Muscle layer of colon (tissue), 2 donors: ENCODE data around the gene RP9.

Source experiments
- H3K27ac ChIP-seq: one replicate; pipeline ENCODE4 v1.7.0; 2013; ENCODE audit warnings: low read depth, mild to moderate bottlenecking, low read length, moderate library complexity
- H3K27me3 ChIP-seq, 2 donors: one replicate each; pipeline ENCODE4 v1.7.0; 2013; ENCODE audit warnings: low read length in 2 of 2, mild to moderate bottlenecking in 2 of 2; ENCODE audit not compliant: insufficient read depth in 2 of 2, control insufficient read depth in 1 of 2
- H3K36me3 ChIP-seq: one replicate; pipeline ENCODE4 v1.7.0; 2013; ENCODE audit warnings: mild to moderate bottlenecking, low read length; ENCODE audit not compliant: insufficient read depth
- H3K4me1 ChIP-seq: one replicate; pipeline ENCODE4 v1.7.0; 2013; ENCODE audit warnings: mild to moderate bottlenecking, low read length; ENCODE audit not compliant: insufficient read depth
- H3K4me3 ChIP-seq, 2 donors: one replicate each; pipeline ENCODE4 v1.7.0; 2013; ENCODE audit warnings: low read length in 2 of 2, low read depth in 1 of 2, mild to moderate bottlenecking in 1 of 2, moderate library complexity in 1 of 2
- H3K9ac ChIP-seq: one replicate; pipeline ENCODE4 v1.7.0; 2013; ENCODE audit warnings: low read length
- H3K9me3 ChIP-seq: one replicate; pipeline ENCODE4 v1.7.0; 2013; ENCODE audit warnings: mild to moderate bottlenecking, low read length
- donor health status: abdominal sarcoma.
- donor health status: Adenocarcinoma of cecum.

Gene RP9

GRCh38 chr7:33076737-33077136 lies 32.5 kb downstream of the RP9 start:
- no peak overlapping the region for H3K4me3 ChIP-seq
- no peaks in the 10 kb centered on the region for H3K27me3 ChIP-seq
- no peak overlapping the region for H3K27ac ChIP-seq
- no peaks in the 10 kb centered on the region for H3K9me3 ChIP-seq
- no peak overlapping the region for H3K9ac ChIP-seq
- H3K4me1 ChIP-seq = peaks cover 13% of the 10 kb centered on the region
- H3K36me3 ChIP-seq = no peaks in the 10 kb centered on the region

GRCh38 chr7:33075818-33076518 lies 33.2 kb downstream of the RP9 start:
- H3K4me3 ChIP-seq = no peak overlapping the region
- H3K27me3 ChIP-seq = no peaks in the 10 kb centered on the region

GRCh38 chr7:33073243-33073642 lies 36.0 kb downstream of the RP9 start:
- no peaks in the 10 kb centered on the region for H3K27me3 ChIP-seq
- no peak overlapping the region for H3K4me3 ChIP-seq
- no peaks in the 10 kb centered on the region for H3K36me3 ChIP-seq
- H3K9me3 ChIP-seq = no peaks in the 10 kb centered on the region
- no peak overlapping the region for H3K9ac ChIP-seq
- no peak overlapping the region for H3K27ac ChIP-seq
- H3K4me1 ChIP-seq = peaks cover 13% of the 10 kb centered on the region

More at GRCh38 chr7:33075818-33076518, 33.2 kb downstream of the RP9 start:
- no peak overlapping the region for H3K27ac ChIP-seq
- H3K36me3 ChIP-seq = no peaks in the 10 kb centered on the region
- H3K4me1 ChIP-seq = peaks cover 13% of the 10 kb centered on the region
- H3K9ac ChIP-seq = no peak overlapping the region
- H3K9me3 ChIP-seq = no peaks in the 10 kb centered on the region

GRCh38 chr7:33072471-33072870 lies 36.7 kb downstream of the RP9 start:
- H3K27ac ChIP-seq = no peak overlapping the region
- H3K9me3 ChIP-seq = no peaks in the 10 kb centered on the region
- H3K4me1 ChIP-seq = peaks cover 13% of the 10 kb centered on the region
- H3K9ac ChIP-seq = no peak overlapping the region
- peak overlapping the region in 1 of 2 donors; percentile 11 for H3K4me3 ChIP-seq
- no peaks in the 10 kb centered on the region for H3K27me3 ChIP-seq
- H3K36me3 ChIP-seq = no peaks in the 10 kb centered on the region

- Histone ChIP-seq H3K27me3 (no peaks in the 10 kb centered on the region), H3K27ac (no peak overlapping the region), H3K36me3 (no peaks in the 10 kb centered on the region), H3K9ac (no peak overlapping the region), H3K4me3 (no peak overlapping the region), H3K4me1 (peaks cover 13% of the 10 kb centered on the region), H3K9me3 (no peaks in the 10 kb centered on the region)
Observed at GRCh38 chr7:33070831-33071230, 38.4 kb downstream of the RP9 start.

- Histone ChIP-seq H3K27me3 (no peaks in the 10 kb centered on the region), H3K27ac (no peak overlapping the region), H3K36me3 (no peaks in the 10 kb centered on the region)
Observed at GRCh38 chr7:33070277-33070676, 38.9 kb downstream of the RP9 start.

GRCh38 chr7:33067921-33068320 lies 41.3 kb downstream of the RP9 start:
- H3K4me3 ChIP-seq = no peak overlapping the region
- H3K4me1 ChIP-seq = peaks cover 17% of the 10 kb centered on the region
- H3K9me3 ChIP-seq = no peaks in the 10 kb centered on the region
- H3K27ac ChIP-seq = no peak overlapping the region
- no peaks in the 10 kb centered on the region for H3K36me3 ChIP-seq
- H3K27me3 ChIP-seq = no peaks in the 10 kb centered on the region
- H3K9ac ChIP-seq = no peak overlapping the region

More at GRCh38 chr7:33070277-33070676, 38.9 kb downstream of the RP9 start:
- H3K4me3 ChIP-seq = no peak overlapping the region
- no peaks in the 10 kb centered on the region for H3K9me3 ChIP-seq
- H3K4me1 ChIP-seq = peaks cover 13% of the 10 kb centered on the region
- no peak overlapping the region for H3K9ac ChIP-seq

GRCh38 chr7:33066771-33067170 lies 42.4 kb downstream of the RP9 start:
- Histone ChIP-seq H3K4me3 (no peak overlapping the region), H3K36me3 (no peaks in the 10 kb centered on the region), H3K9ac (no peak overlapping the region), H3K27ac (no peak overlapping the region), H3K9me3 (no peaks in the 10 kb centered on the region), H3K27me3 (no peaks in the 10 kb centered on the region), H3K4me1 (peaks cover 7% of the 10 kb centered on the region)

GRCh38 chr7:33065981-33066380 lies 43.2 kb downstream of the RP9 start:
- H3K9ac ChIP-seq = no peak overlapping the region
- no peak overlapping the region for H3K4me3 ChIP-seq
- peaks cover 12% of the 10 kb centered on the region for H3K4me1 ChIP-seq
- H3K9me3 ChIP-seq = no peaks in the 10 kb centered on the region
- no peak overlapping the region for H3K27ac ChIP-seq
- no peaks in the 10 kb centered on the region for H3K36me3 ChIP-seq
- no peaks in the 10 kb centered on the region for H3K27me3 ChIP-seq

- Histone ChIP-seq H3K27ac (peak overlapping the region; percentile 79), H3K4me3 (peak overlapping the region; percentile 58 to 95), H3K27me3 (no peaks in the 10 kb centered on the region), H3K4me1 (peaks cover 25% of the 10 kb centered on the region), H3K9me3 (no peaks in the 10 kb centered on the region), H3K9ac (peak overlapping the region; percentile 90), H3K36me3 (no peaks in the 10 kb centered on the region)
Observed at GRCh38 chr7:33062782-33063443, 46.3 kb downstream of the RP9 start.

GRCh38 chr7:33062023-33062781 lies 47.0 kb downstream of the RP9 start, which contains the start of gene NT5C3A:
NT5C3A (minus strand) TSS chr7:33062776; CDS start chr7:33062705, 71 bp downstream.
- H3K36me3 ChIP-seq = no peaks in the 10 kb centered on the region
- no peaks in the 10 kb centered on the region for H3K9me3 ChIP-seq
- H3K9ac ChIP-seq = peak within 1 kb of the TSS; percentile 90
- H3K4me1 ChIP-seq = peaks cover 25% of the 10 kb centered on the region
- peak within 1 kb of the TSS; percentile 79 for H3K27ac ChIP-seq
- no peaks in the 10 kb centered on the region for H3K27me3 ChIP-seq
- peak within 1 kb of the TSS; percentile 58 to 95 for H3K4me3 ChIP-seq
